BJ (cell line): Measurements from ENCODE around the gene COMMD3. TPM values are rescaled to one million over a fixed set of nuclear protein-coding genes. Genes with fewer than 3 reads are reported as not detected.

ENCODE experiments used
- CTCF ChIA-PET: fragments of 350-600 bp; formaldehyde crosslinking; extraction: SDS; loops from one replicate; lab custom pipeline; 2021; ENCODE audit warnings: antibody characterized with exemption, inconsistent platforms; lab: Yijun Ruan, JAX
- POLR2A ChIA-PET: fragments of 300-600 bp; sonication (Branson Sonifier 250); formaldehyde crosslinking; extraction: SDS; loops from one replicate; lab custom pipeline; 2021; ENCODE audit warnings: antibody characterized with exemption; lab: Charles Lee
- DNase-seq: peaks from one replicate; pipeline ENCODE4 v3.0.0-alpha.2; 2011; ENCODE audit warnings: low read depth
- H3K27me3 ChIP-seq: 2 replicates; pipeline ENCODE4 v1.6.0; 2011; ENCODE audit warnings: low read length; ENCODE audit not compliant: control insufficient read depth, insufficient read depth
- H3K36me3 ChIP-seq: 2 replicates; pipeline ENCODE4 v1.5.1; 2011; ENCODE audit warnings: low read length; ENCODE audit not compliant: control insufficient read depth, insufficient read depth
- H3K4me3 ChIP-seq: 2 replicates; pipeline ENCODE4 v1.5.1; 2011; ENCODE audit warnings: low read depth, mild to moderate bottlenecking, control low read depth, low read length
- CTCF ChIP-seq: IDR thresholded peaks from 2 replicates; pipeline ENCODE4 v1.5.1; 2011; ENCODE audit warnings: low read depth, mild to moderate bottlenecking, control low read depth, inconsistent platforms, low read length, moderate library complexity; ENCODE audit not compliant: insufficient read depth
- polyA plus RNA-seq: library from polyadenylated mRNA; depleted of rRNA; stranded (reverse); fragments of >200 nt; gene quantifications from 2 replicates; pipeline ENCODE4 v1.2.3, GENCODE V29; 2011; rRNA removed
- small RNA-seq: library from RNA; depleted of rRNA; stranded (forward); fragments of <200 nt; gene quantifications from one replicate; pipeline ENCODE3, GENCODE V24; 2012; ENCODE audit warnings: low replicate concordance, low read depth; ENCODE audit not compliant: insufficient read length

Gene COMMD3
- polyA plus RNA-seq, 1 experiment = 20.9 TPM

GRCh38 chr10:22368981-22369380, 52.8 kb downstream of the COMMD3 start:
- no peak for TF ChIP-seq CTCF
- no peaks in the 10 kb centered on the region for H3K27me3 ChIP-seq
- no peak for DNase-seq
- ChIA-PET POLR2A (no interaction called here), CTCF (no interaction called here)
- H3K36me3 ChIP-seq = no peaks in the 10 kb centered on the region
- H3K4me3 ChIP-seq = no peak overlapping the region

GRCh38 chr10:22369434-22370072, 53.4 kb downstream of the COMMD3 start:
- ChIA-PET CTCF (no interaction called here), POLR2A (no interaction called here)
- no peak for TF ChIP-seq CTCF
- Histone ChIP-seq H3K27me3 (no peaks in the 10 kb centered on the region), H3K4me3 (no peak overlapping the region), H3K36me3 (no peaks in the 10 kb centered on the region)
- DNase-seq = no peak

Small RNAs within 50 kb of the gene (small RNA-seq; reads per million reads assigned to genes)
- not detected for gene AL158211.3

Other genes with a start within 250 kb of the COMMD3 start
- gene EBLN1, start 98.4 kb upstream of the COMMD3 start, polyA plus RNA-seq = not detected in 2 replicates
- 20.3 and 44.3 TPM in 2 replicates for gene BMI1, start 4.7 kb downstream of the COMMD3 start, polyA plus RNA-seq
- not detected in 2 replicates for gene SPAG6, start 29.1 kb downstream of the COMMD3 start, polyA plus RNA-seq